Heart left ventricle (tissue), 16 donors: ENCODE measurements around the gene ACMSD. TPM values are rescaled to one million over a fixed set of nuclear protein-coding genes. Genes with fewer than 3 reads are reported as not detected.

ENCODE experiments used
- ATAC-seq, 4 donors: fragments of 200-7000 bp; cut with Tn5 transposase; one replicate each; pipeline ENCODE4 v1.9.1; 2020 to 2022; ENCODE audit warnings: moderate library complexity in 4 of 4, mild to moderate bottlenecking in 3 of 4, moderate number of reproducible peaks in 1 of 4
- DNase-seq, 5 donors: peaks; one replicate each; pipeline ENCODE4 v3.0.0-alpha.2; 2020
- H3K27ac ChIP-seq, 12 donors: fragments of 200-600 bp; sonication (generic) in 4 of 12; one replicate each; pipeline versions ENCODE4 v1.5.0 to v1.8.0; 2016 to 2022; ENCODE audit warnings: mild to moderate bottlenecking in 2 of 12
- H3K27me3 ChIP-seq, 9 donors: fragments of 200-600 bp; sonication (generic) in 2 of 9; one replicate each; pipeline versions ENCODE4 v1.5.1 to v1.8.0; 2016 to 2022; ENCODE audit warnings: mild to moderate bottlenecking in 3 of 9
- H3K36me3 ChIP-seq, 9 donors: fragments of 200-600 bp; sonication (generic) in 2 of 9; one replicate each; pipeline versions ENCODE4 v1.5.0 to v1.8.0; 2018 to 2022; ENCODE audit warnings: mild to moderate bottlenecking in 2 of 9
- H3K4me1 ChIP-seq, 12 donors: fragments of 200-600 bp; sonication (generic) in 4 of 12; one replicate each; pipeline versions ENCODE4 v1.5.0 to v1.8.0; 2016 to 2022; ENCODE audit warnings: mild to moderate bottlenecking in 3 of 12
- H3K4me3 ChIP-seq, 12 donors: fragments of 200-600 bp; sonication (generic) in 4 of 12; one replicate each; pipeline versions ENCODE4 v1.5.0 to v1.8.0; 2017 to 2022; ENCODE audit warnings: mild to moderate bottlenecking in 9 of 12, moderate library complexity in 4 of 12
- H3K9me3 ChIP-seq, 12 donors: fragments of 200-600 bp; sonication (generic) in 4 of 12; one replicate each; pipeline versions ENCODE4 v1.5.0 to v1.8.0; 2016 to 2022; ENCODE audit warnings: mild to moderate bottlenecking in 1 of 12
- POLR2A ChIP-seq, 2 donors: fragments of 450-650 bp; IDR thresholded peaks; one replicate each; pipeline ENCODE4 v1.6.1; 2017; ENCODE audit warnings: antibody characterized with exemption in 2 of 2, mild to moderate bottlenecking in 2 of 2, moderate library complexity in 2 of 2
- WGBS, 4 donors: extraction: QIAGEN DNeasy Blood & Tissue Kit in 2 of 4; methylation state at CpG; one replicate each; pipeline versions ENCODE4 v1.1.5 to v1.1.7; 2013 to 2018; 5-methylcytosine and 5-hydroxymethylcytosine counted together
- intact Hi-C, 10 donors: fragments of 100-400 bp; cut with DNase I; formaldehyde crosslinking; loops; one replicate each; pipeline versions ENCODE4 v1.11.1 to v1.14.2; 2022
- polyA plus RNA-seq, 2 donors: library from polyadenylated mRNA; stranded (reverse); fragments of 200-250 nt; gene quantifications; one replicate each; pipeline ENCODE4 v1.2.3, GENCODE V29; 2013
- total RNA-seq, 9 donors: library from RNA; depleted of rRNA in 2 of 9; stranded (reverse); fragments of >200 nt in 2 of 9; fragmentation: NEBNext Ultra II Directional in 3 of 9; extraction: Animal tissue kit (Norgen Biotek cat#: 25700) in 3 of 9; gene quantifications; one replicate each; pipeline versions ENCODE4 v1.1.0 to v1.2.4, GENCODE V29; 2016 to 2023
- TF ChIP-seq, protein P1 (sequence below), 12 donors: fragments of 200-600 bp; sonication (generic) in 4 of 12; IDR thresholded peaks; one replicate each; pipeline versions ENCODE4 v1.5.0 to v1.8.0; 2018 to 2022; ENCODE audit warnings: antibody characterized with exemption in 12 of 12, mild to moderate bottlenecking in 5 of 12
- donor health status: ischemic (EF 13 %, LVEDD 7.1; RV severe dilation, severe dysfunction).
- donor health status: healthy with polysubstance abuse.
- donor health status: DM: no; HTN: yes; CAD: no.
- donor health status: DM: no; HTN: no; CAD: no.
- donor health status: ischemic (EF 25% LVEDD 6.9; RV normal size, moderate dysfunction).
- donor health status: ischemic (EF 25% LVEDD 5.7; RV mildly dilated, moderate dysfunction).
- donor health status: healthy.
- donor health status: DM: yes; HTN: yes; CAD: no.
- donor health status: ischemic (EF 35%, LVEDD 5.7; RV mildly dilated, moderate dysfunction).
- donor health status: nonischemic (EF 11% LVEDD 7.7; RV severe dilation, severe dysfunction).
- donor health status: DM: yes; HTN: yes; CAD: no.
- donor health status: PGD.
- donor health status: ischemic (EF 29% LVEDD 5.4; RV normal size, mild dysfunction).
- donor health status: nonischemic (EF 23%, LVEDD 6.1; RV moderate dilation, normal function).

ACMSD gene
- total and polyA plus RNA-seq, 11 donors: not detected

DNA sequence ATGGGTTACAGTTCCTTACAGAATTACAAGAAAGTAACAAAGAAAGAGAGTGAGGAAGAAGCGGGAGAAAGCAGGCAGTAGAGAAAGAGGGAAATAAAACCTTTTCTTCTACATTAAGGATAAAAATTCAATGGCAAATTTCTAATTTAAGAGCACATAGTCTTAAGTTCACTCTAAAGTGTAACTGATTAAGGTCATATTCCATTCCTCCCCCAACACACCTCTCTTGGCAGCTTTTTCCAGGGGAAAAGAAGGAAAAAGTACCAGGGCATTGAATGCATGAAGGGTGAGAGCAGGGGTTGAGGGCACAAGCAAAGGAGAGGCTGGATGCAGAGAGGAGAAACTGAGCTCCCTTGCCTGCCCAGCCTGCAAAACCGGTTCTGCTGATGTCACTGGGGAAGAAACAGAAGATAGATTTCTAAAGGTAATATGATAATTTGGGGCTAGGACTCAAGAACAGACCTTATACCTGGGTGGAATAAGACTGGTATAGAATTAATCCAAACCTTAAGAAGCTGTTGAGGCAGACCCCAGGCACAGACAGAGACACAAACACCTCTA, 4.6 kb downstream of the ACMSD start:
- intact Hi-C loops: no loop called here

DNA sequence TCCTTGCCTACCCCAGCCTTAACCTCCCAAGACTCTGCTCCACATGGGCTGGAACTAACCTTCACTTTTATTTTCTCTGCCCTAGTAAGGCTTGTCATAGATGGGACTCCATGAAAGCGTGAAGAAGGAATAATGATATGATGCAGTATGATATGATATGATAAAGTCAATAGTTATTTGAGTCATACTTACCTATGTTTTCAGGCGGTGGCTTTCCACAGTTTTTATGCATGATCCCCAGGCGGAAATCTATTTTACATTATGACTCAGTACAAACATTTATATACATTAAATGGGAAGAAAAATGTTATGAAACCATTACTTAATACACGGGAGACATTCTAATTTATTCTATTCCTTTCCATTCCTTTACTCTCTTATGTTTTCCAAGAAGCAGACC, 5.6 kb downstream of the ACMSD start:
- WGBS, 4 donors: 87 to 95% (median 89%) methylated on average over 4 of the region's 4 CpGs
- ATAC-seq (no peak), DNase-seq (no peak)
- TF ChIP-seq, protein P1, sequence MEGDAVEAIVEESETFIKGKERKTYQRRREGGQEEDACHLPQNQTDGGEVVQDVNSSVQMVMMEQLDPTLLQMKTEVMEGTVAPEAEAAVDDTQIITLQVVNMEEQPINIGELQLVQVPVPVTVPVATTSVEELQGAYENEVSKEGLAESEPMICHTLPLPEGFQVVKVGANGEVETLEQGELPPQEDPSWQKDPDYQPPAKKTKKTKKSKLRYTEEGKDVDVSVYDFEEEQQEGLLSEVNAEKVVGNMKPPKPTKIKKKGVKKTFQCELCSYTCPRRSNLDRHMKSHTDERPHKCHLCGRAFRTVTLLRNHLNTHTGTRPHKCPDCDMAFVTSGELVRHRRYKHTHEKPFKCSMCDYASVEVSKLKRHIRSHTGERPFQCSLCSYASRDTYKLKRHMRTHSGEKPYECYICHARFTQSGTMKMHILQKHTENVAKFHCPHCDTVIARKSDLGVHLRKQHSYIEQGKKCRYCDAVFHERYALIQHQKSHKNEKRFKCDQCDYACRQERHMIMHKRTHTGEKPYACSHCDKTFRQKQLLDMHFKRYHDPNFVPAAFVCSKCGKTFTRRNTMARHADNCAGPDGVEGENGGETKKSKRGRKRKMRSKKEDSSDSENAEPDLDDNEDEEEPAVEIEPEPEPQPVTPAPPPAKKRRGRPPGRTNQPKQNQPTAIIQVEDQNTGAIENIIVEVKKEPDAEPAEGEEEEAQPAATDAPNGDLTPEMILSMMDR (IDR thresholded peaks at IDR 0.05): no peak
- no peak for TF ChIP-seq POLR2A (IDR thresholded peaks at IDR 0.05)
- Histone ChIP-seq H3K36me3 (no peaks in the 10 kb centered on the region), H3K4me1 (no peaks in the 10 kb centered on the region), H3K27ac (no peak overlapping the region), H3K27me3 (peaks cover 0 to 3% (median 0%) of the 10 kb centered on the region in 9 donors), H3K4me3 (no peak overlapping the region), H3K9me3 (peaks cover 0 to 8% (median 0%) of the 10 kb centered on the region in 12 donors)
- intact Hi-C loops: no loop called here

More for the DNA sequence above, 4.6 kb downstream of the ACMSD start:
- DNase-seq (no peak), ATAC-seq (no peak)
- H3K36me3 ChIP-seq: no peaks in the 10 kb centered on the region
- TF ChIP-seq, protein P1 (IDR thresholded peaks at IDR 0.05): no peak
- TF ChIP-seq POLR2A (IDR thresholded peaks at IDR 0.05): no peak
- 81 to 87% (median 85%) methylated on average over 2 of the region's 2 CpGs for WGBS, 4 donors
- no peaks in the 10 kb centered on the region for H3K4me1 ChIP-seq
- peaks cover 0 to 6% (median 0%) of the 10 kb centered on the region in 12 donors for H3K9me3 ChIP-seq
- H3K27me3 ChIP-seq: peaks cover 0 to 3% (median 0%) of the 10 kb centered on the region in 9 donors
- H3K27ac ChIP-seq: no peak overlapping the region
- H3K4me3 ChIP-seq: no peak overlapping the region

- DNase-seq: no peak
- 89 to 94% (median 92%) methylated on average over 2 of the region's 2 CpGs for WGBS, 4 donors
- H3K27me3 ChIP-seq: peaks cover 0 to 3% (median 0%) of the 10 kb centered on the region in 9 donors
- no peaks in the 10 kb centered on the region for H3K4me1 ChIP-seq
- intact Hi-C loops: no loop called here
- ATAC-seq: no peak
- no peak overlapping the region for H3K27ac ChIP-seq
- no peak for TF ChIP-seq POLR2A (IDR thresholded peaks at IDR 0.05)
- TF ChIP-seq, protein P1 (IDR thresholded peaks at IDR 0.05): no peak
- H3K9me3 ChIP-seq: peaks cover 0 to 8% (median 0%) of the 10 kb centered on the region in 12 donors
- no peaks in the 10 kb centered on the region for H3K36me3 ChIP-seq
- H3K4me3 ChIP-seq: no peak overlapping the region
Observed at GRCh38 chr2:134845028-134845427, 6.6 kb downstream of the ACMSD start.

DNA sequence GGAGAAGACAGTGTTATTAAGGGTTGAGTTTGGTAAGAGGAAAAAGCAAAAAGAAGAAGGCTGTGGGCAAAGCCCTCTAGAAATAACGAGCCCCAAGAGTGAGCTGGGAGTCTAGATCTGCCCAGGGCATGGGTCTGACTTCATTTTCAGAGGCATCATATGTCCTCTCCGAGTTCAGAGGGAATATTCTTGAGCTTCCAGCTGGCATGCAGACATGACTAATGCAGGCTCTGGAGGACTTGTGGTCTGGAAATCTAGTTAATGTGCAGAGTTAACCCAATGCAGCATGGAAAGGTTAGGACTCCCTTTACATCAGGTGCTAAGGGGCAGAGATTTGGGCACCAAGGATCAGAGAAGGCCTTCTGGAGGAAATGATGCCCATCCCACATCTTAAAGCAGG, 7.3 kb downstream of the ACMSD start:
- Histone ChIP-seq H3K4me1 (no peaks in the 10 kb centered on the region), H3K4me3 (no peak overlapping the region), H3K36me3 (no peaks in the 10 kb centered on the region), H3K27me3 (no peaks in the 10 kb centered on the region), H3K9me3 (peaks cover 0 to 8% (median 0%) of the 10 kb centered on the region in 12 donors), H3K27ac (no peak overlapping the region)
- ATAC-seq: no peak
- WGBS, 4 donors: 63 to 72% (median 65%) methylated on average over 2 of the region's 2 CpGs
- no peak for DNase-seq
- intact Hi-C loops: loop anchor here in 1 of 10 donors (2.0 kb wide), 1 partner anchor 41 kb away; no protein-coding TSS in a partner anchor
- TF ChIP-seq, protein P1 (IDR thresholded peaks at IDR 0.05): no peak
- TF ChIP-seq POLR2A (IDR thresholded peaks at IDR 0.05): no peak
